Activated CD4-positive, alpha-beta T cell treated with anti-CD3 and anti-CD28 coated beads, Interleukin-2, amount 50 U/mL, for 4 hours (primary cell): ENCODE results near the gene C1orf35.
"Not testable (repeated sequence)": the region's sequence is repeated elsewhere in the genome, so short reads cannot be mapped to it uniquely, and the experiment has no call there.

Experiments
- DNase-seq, 2 experiments: peaks; one replicate each; pipeline ENCODE4 v3.0.0-alpha.2; 2020

The C1orf35 gene

DNA sequence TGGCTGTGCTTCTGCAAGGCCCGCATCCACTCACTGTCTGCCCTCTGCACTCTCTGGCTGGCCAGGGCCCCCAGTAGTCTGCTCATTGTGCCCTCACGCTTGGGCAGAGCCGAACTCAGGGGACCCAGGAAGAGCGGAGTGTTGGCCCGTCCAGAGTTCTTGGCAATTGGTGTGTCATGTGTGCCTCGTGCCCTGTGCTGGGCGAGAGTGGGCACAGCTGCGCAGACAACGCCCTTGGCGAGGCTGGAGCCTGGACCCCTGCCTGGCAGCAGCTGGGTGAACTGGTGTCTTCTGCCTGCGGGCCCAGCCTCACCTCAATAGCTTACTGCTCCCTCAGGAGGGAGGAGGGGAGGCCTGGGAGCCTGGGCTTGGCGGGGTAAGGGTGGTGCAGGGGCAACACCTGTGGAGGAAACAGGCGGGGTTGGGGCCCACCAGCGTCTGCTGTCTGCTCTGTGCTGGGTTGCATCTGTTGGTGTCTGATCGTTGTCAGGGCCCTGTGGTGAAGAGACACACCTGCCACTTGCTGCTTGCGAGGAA is 39.1 kb upstream of the C1orf35 start:
- no peak for DNase-seq

DNA sequence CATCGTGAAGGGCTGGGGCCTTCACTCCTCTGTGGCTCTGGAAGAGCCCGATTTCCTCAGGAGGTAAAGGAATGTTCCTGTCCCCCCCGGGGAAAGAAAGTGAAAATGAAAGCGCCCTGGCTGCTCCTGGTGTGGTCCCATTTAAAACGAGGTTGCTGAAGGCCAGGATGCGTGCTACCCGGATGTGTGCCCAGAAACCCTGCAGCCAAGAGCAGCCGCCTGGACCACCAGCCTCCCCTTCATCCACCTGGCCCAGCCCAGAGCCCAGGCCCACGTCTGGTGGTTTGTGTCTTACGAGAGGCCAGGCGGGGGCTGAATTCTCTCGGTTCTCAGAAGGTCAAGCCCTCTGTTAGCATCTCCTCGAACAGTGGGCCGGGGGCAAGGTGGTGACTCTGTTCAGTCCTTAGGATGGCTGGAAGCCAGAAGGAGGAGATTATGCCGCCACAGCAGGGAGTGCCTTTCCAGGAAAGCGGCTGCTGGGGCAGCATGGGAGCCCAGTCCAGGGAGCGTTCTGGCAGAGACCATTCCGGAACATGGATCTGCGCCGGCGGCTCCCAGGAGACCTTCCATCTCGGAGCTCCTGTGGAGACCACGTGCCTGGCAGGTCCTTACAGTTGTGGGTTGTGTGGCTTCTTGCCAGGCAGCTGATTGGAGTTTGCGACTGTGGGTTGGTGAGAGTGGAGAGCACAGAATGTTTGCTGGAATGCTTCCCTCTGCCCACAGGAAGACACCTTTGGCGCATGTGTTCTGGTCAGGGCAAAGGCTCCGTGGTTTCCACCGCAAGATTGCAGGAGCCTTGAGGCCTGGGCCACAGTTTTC is 38.3 kb upstream of the C1orf35 start:
- DNase-seq: no peak

DNA sequence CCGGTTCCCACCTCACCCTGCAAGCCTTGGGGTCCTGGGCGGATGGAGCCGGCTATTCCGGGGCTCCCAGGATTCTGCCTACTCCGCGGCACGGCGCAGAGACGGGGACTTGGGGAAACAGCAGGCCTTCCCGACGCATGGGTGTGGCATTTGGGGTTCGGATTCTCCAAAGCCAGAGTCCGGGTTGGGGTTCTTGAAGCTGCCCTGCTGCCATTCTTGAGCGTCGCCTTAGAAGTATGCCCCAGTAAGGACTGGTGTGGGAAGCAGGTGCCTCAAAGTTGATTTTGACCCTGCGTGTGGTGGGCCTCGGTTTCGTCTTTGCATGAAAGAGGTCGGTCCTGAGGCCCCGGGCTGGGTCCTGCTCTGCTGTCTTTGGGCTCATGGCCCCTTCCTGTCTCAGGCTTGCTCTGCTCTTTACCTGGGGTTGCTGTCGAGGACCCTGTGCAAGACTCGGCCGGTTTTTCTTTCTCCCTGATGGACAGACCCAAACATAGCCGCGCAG is 37.6 kb upstream of the C1orf35 start:
- no peak for DNase-seq

DNA sequence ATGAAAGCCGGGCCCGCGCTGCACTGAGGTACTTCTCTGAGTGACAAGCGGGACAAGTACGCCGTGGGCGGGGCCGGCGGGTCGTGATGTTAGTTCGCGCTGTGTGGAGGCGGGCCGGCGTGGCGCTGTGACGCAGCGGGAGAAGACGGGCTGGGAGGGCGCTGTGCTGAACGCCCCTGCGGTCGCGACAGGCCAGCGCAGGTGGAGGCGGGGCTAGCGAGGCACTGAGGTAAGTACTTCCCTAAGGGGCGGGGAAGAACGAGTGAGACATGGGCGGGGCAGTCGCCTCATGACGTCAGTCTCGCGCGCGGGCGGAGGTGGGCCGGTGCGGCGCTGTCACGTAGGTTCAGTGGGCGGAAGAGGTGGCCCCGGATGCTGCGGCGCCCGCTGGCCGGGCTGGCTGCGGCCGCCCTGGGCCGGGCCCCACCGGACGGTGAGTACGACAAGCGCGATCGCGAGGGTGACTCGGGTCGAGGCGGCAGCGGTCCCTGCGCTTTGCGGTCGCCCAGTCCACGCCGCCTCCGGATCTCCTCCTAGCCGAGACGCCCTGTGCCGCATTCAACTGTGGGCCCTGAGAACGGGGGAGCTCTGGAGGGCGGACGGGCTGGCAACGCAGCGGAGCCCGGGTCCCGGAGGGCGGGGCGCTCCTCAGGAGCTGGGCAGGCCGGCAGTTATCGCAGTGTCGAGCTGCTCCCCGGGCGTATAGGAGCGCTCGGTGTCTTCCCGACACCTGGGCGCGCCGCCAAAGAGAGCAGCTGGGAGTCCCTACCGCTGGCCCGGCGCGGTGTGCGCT is 37.0 kb upstream of the C1orf35 start, which contains the start of gene GUK1:
GUK1 (plus strand) TSS at position 349 of the 793 bp plus-strand sequence; CDS start at position 373, 24 bp downstream.
- peak; percentile 100 for DNase-seq

DNA sequence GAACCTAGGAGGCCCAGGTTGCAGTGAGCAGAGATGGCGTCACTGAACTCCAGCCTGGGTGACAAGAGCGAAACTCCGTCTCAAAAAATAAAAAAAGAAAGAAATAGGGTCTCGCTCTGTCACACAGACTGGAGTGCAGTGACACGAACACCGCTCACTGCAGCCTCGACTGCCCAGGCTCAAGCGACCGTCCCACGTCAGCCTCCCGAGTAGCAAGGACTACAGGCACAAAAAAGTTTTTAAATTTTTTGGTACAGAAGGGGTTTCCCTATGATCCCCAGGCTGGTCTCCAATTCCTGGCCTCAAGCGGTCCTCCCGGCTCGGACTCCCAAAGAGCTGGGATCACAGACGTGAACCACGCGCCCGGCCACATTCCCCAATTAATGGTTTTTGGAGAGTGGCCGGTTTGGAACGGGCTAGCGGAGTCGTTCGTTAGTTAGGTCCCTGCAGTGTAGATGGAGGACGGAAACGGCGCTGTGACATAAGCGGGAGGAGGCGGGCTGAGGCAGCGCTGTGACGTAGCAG is 36.3 kb upstream of the C1orf35 start:
- DNase-seq: no peak

DNA sequence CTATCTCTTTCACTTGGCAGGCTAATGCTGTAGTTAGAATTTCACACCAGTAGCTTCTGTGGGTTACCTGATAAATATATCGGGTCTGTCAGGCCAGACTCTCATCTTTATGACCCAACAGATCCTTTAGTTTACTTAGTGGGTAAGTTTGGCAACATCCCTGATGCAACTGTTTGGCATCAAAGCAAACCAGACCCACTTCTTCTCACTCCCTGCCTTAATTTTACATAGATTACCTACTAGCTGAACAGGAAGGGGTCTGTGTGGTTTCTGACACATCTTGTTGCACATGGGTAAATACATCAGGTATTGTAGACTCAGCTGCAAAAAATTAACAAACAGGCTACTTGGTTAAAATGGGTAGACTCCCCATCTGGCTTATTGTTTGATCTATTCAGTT is 33.8 kb upstream of the C1orf35 start:
- DNase-seq: no peak

DNA sequence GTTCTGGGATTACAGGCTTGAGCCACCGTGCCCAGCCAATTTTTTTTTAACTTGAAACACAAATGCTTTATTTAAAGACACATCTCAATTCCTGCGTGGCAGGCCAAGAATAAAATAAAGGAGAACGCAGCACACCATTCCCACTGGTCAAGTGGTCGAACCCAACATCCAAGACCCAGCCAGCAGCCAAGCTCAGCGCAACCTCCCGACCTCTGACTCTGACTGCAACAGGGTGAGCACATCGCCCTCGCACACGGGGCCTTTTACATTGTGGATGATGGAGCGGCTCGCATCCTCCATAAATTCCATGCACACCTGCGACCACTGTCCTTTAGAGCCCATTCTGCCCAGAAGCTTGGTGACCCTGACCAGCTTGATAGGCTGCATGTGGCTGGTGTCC is 31.5 kb upstream of the C1orf35 start:
- DNase-seq: no peak

DNA sequence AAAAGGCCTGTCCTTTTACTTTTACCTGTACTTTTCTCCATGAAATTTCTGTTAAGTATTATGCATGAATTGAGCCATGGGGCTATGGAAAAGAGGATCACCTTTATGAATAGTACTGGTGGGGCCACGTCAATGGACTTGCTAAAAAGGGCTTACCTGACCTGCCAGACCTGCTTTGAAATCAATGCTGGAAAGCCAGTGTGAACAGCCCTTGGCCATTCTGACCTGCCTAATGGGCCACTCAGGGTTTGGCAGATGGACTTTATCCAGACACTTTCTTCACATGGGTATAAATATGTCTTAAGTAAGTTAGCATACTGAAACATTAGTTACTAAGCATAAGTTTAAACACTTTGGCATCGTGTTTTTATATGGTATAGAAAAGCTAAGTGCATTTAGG is 28.6 kb upstream of the C1orf35 start:
- DNase-seq: no peak

DNA sequence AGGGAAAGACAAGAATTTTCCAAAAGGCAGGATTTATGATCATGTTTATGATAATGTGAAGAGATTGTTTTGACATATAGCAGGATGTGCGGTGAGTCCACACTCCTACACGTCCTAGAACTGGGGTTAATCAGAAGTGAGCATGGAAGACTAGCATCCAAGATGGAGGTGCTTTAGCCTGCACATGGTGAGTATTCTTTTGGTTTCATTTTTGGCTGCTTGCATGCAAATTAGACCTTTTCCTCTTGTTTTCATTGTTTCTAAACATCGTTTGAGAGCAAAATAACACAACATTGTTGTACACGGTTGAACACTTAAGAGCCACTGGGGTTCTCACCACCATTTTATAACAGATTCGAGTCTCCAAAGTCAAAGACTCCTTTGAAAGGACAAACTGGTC is 22.1 kb upstream of the C1orf35 start:
- DNase-seq: no peak

DNA sequence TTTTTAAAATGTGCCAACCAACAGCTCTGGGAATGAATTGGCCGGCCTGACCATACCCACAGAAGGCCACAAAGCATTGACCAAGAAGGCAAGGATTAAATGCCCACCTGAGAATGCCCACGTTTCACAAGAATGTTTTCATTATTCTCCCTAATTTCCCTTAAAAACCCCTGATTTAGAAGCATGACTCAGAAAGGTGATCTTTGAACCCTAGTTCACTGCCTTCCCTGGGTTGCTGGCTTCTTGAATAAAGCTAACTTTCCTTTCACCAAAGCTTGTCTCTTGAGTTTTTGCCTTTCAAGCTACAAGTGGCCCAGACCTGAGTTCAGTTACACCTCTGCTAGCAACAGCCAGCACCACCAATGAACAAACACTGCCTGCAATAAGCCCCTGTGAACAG is 20.4 kb upstream of the C1orf35 start:
- no peak for DNase-seq

DNA sequence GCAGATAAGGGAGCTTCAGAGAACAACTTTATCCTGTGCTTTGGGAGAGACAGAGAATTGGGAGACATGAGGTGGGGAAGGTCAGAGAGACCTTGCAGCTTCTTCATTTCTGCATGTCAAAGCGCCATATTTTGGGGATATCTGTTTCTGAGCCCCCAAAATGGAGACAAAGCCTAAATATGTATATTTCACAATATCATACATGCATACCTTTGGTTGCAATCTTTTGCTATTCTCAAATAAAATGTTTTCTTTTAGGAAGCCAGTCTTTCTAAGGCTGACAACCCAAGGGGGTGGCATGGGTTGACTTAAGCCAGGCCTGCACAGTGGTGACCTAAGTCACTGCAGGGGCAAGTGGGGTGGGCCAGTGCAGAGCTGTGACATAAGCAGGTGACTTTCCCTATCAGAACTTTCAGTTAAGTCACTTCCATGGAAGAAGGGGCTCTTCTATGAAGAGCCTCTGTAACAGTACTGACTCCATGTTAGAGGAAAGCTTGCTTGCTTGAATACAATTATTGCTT is 19.9 kb upstream of the C1orf35 start:
- no peak for DNase-seq

DNA sequence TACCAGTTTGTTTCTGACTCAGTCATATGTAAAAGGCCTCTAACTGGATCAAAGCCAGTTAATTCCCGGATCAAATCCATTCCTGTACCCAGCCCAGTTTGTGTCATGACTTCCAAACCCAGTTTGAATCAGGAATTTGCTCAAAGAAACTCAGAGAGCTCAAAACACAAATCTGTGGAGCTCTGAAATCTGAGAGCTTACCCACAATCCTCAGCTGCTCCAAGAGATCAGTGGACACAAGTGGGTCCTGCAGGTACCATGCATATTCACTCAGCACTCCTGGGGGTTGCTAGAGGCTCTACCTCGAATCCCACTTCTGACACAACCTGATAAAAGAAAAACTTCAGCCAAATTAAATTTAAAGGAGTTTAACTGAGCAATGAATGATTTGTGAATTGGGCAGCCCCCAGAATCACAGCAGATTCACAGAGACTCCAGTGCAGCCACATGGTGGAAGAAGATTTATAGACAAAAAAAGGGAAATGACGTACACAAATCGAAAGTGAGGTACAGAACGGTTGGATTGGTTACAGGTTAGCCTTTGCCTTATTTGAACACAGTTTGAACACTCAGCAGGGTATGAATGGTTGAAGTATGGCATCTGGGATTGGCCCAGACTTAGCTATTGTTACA is 17.8 kb upstream of the C1orf35 start:
- DNase-seq: no peak

DNA sequence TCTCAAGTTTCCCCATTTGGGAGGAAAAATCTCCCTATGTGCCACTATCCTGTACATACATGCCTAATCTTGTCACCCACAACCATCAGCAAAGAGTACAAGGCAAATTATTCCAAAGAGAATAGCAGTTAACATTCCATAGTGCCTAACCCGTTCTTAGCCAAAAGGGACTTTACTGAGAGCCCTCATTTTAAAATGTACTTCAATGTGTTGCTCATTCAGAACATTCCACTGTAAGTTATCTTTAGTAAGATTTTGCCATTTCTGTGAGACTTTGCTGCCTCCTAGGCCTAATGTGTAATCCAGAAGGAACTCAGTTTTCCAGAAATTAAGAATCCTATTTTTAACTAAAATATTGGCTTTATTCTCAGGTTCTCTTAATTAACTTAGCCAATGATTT is 17.2 kb upstream of the C1orf35 start:
- DNase-seq: no peak

DNA sequence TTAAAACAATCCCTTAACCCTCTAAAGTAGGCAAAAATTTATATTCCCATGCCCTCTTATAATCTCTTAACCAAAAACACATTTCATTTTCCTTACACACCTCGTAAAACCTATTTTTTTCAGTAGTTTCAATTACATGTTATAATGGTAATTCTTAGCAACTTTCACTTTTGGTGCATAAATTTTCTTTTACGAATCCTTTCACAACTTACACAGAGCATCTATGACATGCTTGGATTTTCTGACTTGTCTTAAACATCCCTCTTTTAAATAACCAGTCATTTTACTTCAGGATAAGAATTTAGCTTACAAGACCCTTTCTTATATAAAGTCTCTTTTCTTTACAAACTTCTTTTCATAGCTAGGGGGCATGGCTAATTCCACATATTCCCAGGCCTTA is 14.9 kb upstream of the C1orf35 start:
- DNase-seq: no peak

DNA sequence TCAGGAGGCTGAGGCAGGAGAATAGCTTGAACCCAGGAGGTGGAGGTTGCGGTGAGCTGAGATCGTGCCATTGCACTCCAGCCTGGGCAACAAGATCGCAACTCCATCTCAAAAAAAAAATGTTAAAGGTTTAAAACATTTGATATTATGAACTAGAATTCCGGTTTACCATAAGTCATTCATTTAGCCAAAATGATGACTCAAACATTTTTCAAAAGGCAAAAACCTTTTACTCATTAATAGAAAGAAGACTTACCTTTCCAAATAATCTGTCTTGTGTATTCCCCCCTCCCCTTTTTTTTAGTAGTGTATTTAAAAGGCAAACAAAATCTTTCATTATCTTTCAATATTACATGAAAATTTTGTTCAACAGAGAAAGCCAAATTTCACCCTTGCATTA is 14.2 kb upstream of the C1orf35 start:
- DNase-seq: no peak

DNA sequence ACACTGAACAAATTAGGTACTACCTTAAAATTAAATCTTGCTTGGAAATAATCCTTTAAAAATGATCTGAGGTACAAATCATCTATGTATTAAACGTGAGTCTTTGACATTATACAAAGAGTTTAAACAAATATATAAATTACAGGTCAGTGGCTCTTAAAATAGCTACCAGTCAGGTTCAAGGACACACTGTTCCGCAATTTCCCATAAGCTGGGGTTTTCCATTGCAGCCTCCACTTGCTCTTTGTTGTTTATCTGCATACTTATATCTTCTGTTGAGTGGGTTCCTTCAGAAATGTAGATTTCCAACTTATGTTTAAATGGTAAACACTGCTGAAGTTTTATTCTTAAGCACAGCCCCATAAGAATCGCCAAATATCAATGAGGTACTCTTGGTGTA is 11.7 kb upstream of the C1orf35 start:
- no peak for DNase-seq

DNA sequence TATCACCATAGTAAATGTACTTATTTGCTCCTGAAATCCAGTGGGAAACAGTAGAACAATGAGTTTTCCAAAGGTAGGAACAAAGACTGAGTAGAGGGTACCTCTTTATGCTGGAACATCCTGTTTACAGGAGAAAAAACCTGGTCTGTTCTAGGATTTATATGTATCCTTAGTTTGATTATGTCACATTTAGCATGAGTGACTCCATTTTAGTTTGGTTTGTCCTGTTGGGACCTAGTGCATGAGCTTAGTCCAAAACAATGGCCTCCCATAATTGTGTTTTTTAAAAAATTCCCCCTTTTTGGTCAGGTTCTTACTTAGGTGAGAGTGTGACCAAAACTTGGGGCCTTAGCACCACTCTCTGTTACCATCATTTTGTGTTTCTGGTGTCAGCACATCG is 9.5 kb upstream of the C1orf35 start:
- no peak for DNase-seq

DNA sequence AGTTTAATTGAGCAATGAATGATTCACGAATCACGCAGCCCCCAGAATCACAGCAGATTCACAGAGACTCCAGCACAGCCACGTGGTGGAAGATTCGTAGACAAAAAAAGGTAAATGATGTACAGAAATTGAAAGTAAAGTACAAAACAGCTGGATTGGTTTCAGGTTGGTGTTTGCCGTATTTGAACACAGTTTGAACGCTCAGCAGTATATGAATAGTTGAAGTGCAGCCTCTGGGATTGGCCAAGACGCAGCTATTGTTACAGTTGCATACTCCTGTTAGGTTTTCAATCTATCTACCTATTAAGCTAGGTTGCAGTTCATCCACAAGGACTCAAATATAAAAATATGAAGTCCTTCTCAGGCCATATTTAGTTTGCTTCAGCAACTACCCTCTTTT is 9.0 kb upstream of the C1orf35 start:
- DNase-seq: no peak

DNA sequence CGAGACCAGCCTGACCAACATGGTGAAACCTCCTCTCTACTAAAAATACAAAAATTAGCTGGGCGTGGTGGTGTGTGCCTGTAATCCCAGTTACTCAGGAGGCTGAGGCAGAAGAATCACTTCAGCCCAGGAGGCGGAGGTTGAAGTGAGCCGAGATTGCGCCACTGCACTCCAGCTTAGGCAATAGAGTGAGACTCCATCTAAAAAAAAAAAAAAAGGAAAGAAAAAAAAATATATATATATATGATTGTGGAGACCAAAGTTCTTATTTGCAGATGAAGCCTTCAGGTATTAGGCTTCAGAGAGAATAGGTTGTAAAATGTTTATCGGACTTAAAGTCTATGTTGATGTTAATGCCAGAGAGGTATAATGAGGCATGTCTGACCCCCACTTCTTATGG is 8.2 kb upstream of the C1orf35 start:
- not testable (repeated sequence) for DNase-seq

DNA sequence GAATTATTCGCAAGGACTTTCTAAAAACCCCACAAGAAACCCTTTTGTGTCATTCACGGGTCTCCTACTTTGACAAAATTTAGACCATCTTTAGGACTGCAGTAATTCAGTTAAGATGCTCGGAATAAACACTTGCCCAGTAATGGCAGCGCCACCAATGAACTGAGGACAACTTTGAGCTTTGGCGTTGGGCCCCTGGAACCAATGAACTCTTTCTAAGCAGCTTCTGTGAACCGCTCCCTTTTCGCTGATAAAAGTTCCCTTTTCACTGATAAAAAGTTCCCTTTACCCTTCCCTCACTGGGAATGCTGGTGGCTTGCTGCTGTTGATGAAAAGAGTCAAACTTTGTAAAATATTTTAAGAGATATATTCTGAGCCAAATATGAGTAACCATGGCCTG is 7.4 kb upstream of the C1orf35 start:
- DNase-seq: no peak

DNA sequence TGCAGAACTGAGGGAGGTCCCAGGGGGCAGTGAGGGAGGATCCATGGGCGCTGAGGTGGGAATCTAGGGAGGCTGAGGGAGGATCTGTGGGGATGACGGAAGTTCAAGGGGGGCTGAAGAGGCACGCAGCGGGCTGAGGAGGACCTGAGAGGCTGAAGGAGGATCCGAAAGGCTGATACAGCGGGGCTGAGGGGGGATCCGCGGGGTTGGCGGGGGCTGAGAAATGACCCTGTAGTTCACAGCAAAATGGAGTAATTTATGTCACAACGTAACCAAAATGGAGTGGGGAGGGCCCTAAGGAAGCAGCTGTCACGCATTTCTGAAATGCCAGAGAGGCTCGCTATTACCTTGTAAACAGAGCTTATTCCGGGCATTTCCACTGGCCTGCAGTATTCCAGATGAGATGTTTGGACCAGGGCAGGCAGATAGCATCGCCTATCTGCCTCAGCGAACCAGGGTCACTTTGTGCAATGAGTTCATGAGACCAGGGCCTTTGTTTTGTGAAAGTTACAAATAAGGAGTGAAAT is 6.9 kb upstream of the C1orf35 start:
- no peak for DNase-seq
